ENCODE data around the gene PCP2.

The PCP2 gene

GRCh38 chr19:7642295-7643030 lies 8.9 kb upstream of the PCP2 start:
- Histone ChIP-seq H4K20me1 (ENCODE audit: insufficient read depth, low read length, poor library complexity, severe bottlenecking) (no peaks in the 10 kb centered on the region), H3K36me3 (ENCODE audit: insufficient read depth, low read length) (no peaks in the 10 kb centered on the region), H3F3A (ENCODE audit: low read depth) (no peaks in the 10 kb centered on the region), H2AFZ (ENCODE audit: low read length) (no peak overlapping the region), H3K9ac (ENCODE audit: low read depth, low read length, poor library complexity, severe bottlenecking) (no peak overlapping the region), H3K4me2 (ENCODE audit: low read depth, low read length, poor library complexity, severe bottlenecking) (no peak overlapping the region), H3K4me1 (ENCODE audit: insufficient read depth, low read length, poor library complexity, severe bottlenecking) (no peaks in the 10 kb centered on the region), H3K27me3 (ENCODE audit: insufficient read depth, low read length, poor library complexity, severe bottlenecking) (no peaks in the 10 kb centered on the region), H3K9me3 (ENCODE audit: insufficient read depth, low read depth, low read length) (no peaks in the 10 kb centered on the region), H3K4me3 (ENCODE audit: low read length, poor library complexity, severe bottlenecking) (no peak overlapping the region), H3K9me2 (replicated peaks; ENCODE audit: low read depth, low read length) (no peaks in the 10 kb centered on the region), H3K79me2 (ENCODE audit: insufficient read depth, low read length) (no peaks in the 10 kb centered on the region)
- no peak for TF ChIP-seq CTCF (conservative IDR thresholded peaks at IDR 0.05; ENCODE audit: low read length)
- TF ChIP-seq EZH2phosphoT487 (IDR thresholded peaks at IDR 0.05; ENCODE audit: borderline replicate concordance) = no peak

GRCh38 chr19:7641290-7642276 lies 8.1 kb upstream of the PCP2 start:
- no peaks in the 10 kb centered on the region for H3F3A ChIP-seq (ENCODE audit: low read depth)
- no peaks in the 10 kb centered on the region for H3K9me2 ChIP-seq (replicated peaks; ENCODE audit: low read depth, low read length)
- no peak overlapping the region for H3K4me2 ChIP-seq (ENCODE audit: low read depth, low read length, poor library complexity, severe bottlenecking)
- H4K20me1 ChIP-seq (ENCODE audit: insufficient read depth, low read length, poor library complexity, severe bottlenecking) = no peaks in the 10 kb centered on the region
- no peaks in the 10 kb centered on the region for H3K9me3 ChIP-seq (ENCODE audit: insufficient read depth, low read depth, low read length)
- H3K27me3 ChIP-seq (ENCODE audit: insufficient read depth, low read length, poor library complexity, severe bottlenecking) = no peaks in the 10 kb centered on the region
- no peak overlapping the region for H3K9ac ChIP-seq (ENCODE audit: low read depth, low read length, poor library complexity, severe bottlenecking)
- no peaks in the 10 kb centered on the region for H3K79me2 ChIP-seq (ENCODE audit: insufficient read depth, low read length)
- no peaks in the 10 kb centered on the region for H3K36me3 ChIP-seq (ENCODE audit: insufficient read depth, low read length)
- H3K4me1 ChIP-seq (ENCODE audit: insufficient read depth, low read length, poor library complexity, severe bottlenecking) = no peaks in the 10 kb centered on the region
- TF ChIP-seq EZH2phosphoT487 (IDR thresholded peaks at IDR 0.05; ENCODE audit: borderline replicate concordance) (no peak), CTCF (conservative IDR thresholded peaks at IDR 0.05; ENCODE audit: low read length) (no peak; the same call in 1 of the 2 replicates)
- H3K4me3 ChIP-seq (ENCODE audit: low read length, poor library complexity, severe bottlenecking) = no peak overlapping the region
- no peak overlapping the region for H2AFZ ChIP-seq (ENCODE audit: low read length)

GRCh38 chr19:7640803-7641202 lies 7.3 kb upstream of the PCP2 start:
- H4K20me1 ChIP-seq (ENCODE audit: insufficient read depth, low read length, poor library complexity, severe bottlenecking) = no peaks in the 10 kb centered on the region
- no peak overlapping the region for H2AFZ ChIP-seq (ENCODE audit: low read length)
- no peak overlapping the region for H3K4me2 ChIP-seq (ENCODE audit: low read depth, low read length, poor library complexity, severe bottlenecking)
- no peaks in the 10 kb centered on the region for H3K9me2 ChIP-seq (replicated peaks; ENCODE audit: low read depth, low read length)
- no peaks in the 10 kb centered on the region for H3F3A ChIP-seq (ENCODE audit: low read depth)
- TF ChIP-seq EZH2phosphoT487 (IDR thresholded peaks at IDR 0.05; ENCODE audit: borderline replicate concordance) (no peak), CTCF (conservative IDR thresholded peaks at IDR 0.05; ENCODE audit: low read length) (no peak)
- H3K27me3 ChIP-seq (ENCODE audit: insufficient read depth, low read length, poor library complexity, severe bottlenecking) = no peaks in the 10 kb centered on the region
- no peaks in the 10 kb centered on the region for H3K9me3 ChIP-seq (ENCODE audit: insufficient read depth, low read depth, low read length)
- no peak overlapping the region for H3K4me3 ChIP-seq (ENCODE audit: low read length, poor library complexity, severe bottlenecking)
- no peaks in the 10 kb centered on the region for H3K79me2 ChIP-seq (ENCODE audit: insufficient read depth, low read length)
- no peaks in the 10 kb centered on the region for H3K36me3 ChIP-seq (ENCODE audit: insufficient read depth, low read length)
- no peak overlapping the region for H3K9ac ChIP-seq (ENCODE audit: low read depth, low read length, poor library complexity, severe bottlenecking)
- H3K4me1 ChIP-seq (ENCODE audit: insufficient read depth, low read length, poor library complexity, severe bottlenecking) = no peaks in the 10 kb centered on the region
